HG02798 (cell line): ENCODE data around the gene RBFOX1.

Experiments
- ATAC-seq: cut with Tn5 transposase; IDR thresholded peaks from one replicate; pipeline ENCODE4 v1.9.1; 2021; ENCODE audit warnings: mild to moderate bottlenecking; ENCODE audit not compliant: unreplicated experiment, poor library complexity

Gene RBFOX1

DNA sequence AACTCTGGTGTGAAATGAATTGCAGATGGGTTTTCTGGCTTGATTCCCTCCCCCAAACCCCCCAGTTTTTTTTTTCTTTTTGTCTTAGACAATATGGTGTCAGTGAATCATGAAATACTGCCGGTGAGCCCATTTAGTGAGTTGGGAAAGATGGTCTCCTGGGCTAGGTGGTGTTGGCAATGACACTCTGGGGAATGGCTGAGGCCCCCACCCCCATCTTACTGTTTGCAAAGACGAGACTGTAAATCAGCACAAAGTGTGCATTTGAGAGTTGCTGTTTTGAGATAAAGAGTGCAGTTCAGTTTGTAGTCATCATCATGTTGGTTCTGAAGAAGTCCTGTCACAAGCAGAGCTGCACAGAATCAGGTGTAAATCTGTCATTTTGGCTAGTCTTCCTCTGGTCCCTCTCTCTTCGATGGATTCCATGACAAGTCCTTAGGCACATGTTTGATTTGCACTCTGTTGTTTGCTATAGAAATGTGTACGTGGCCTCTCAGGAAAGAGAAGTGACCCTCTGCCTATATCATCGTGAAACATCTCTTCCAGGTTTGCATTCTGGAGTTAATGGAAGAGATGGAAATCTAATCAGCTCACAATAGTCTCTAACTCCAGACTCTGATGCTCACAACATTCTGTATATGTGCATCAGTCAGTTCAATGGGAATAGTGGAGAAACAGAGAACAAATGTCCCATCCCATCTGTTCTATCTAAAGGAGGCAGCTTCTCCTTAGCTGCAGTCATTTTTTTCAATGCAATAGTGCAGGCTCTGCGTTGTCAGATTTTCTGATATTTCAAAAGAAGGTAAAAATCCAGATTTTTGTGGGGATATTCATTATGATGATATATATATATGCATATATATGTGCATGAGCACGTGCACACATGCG lies 34.6 kb downstream of the RBFOX1 start:
- no peak for ATAC-seq

GRCh38 chr16:7369204-7369603 lies 36.6 kb downstream of the RBFOX1 start:
- no peak for ATAC-seq

DNA sequence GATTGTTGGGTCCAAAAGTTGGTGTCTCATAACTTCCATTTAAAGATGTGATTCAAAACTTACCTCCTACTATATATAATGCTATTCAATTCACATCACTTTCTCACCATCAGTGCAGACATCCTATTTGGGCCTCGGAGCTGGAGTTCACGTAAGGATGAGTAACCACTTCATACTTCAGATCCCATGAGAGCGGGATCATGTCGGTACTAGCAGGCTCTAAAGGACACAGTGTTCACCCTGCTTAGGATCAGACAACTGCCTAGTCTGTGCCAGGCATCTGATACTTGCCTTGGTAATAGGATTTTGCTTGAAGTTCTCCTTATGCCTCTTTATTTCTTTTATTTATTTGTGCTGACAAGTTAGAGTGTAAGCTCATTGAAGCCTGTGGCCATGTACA lies 39.5 kb downstream of the RBFOX1 start:
- ATAC-seq = no peak

DNA sequence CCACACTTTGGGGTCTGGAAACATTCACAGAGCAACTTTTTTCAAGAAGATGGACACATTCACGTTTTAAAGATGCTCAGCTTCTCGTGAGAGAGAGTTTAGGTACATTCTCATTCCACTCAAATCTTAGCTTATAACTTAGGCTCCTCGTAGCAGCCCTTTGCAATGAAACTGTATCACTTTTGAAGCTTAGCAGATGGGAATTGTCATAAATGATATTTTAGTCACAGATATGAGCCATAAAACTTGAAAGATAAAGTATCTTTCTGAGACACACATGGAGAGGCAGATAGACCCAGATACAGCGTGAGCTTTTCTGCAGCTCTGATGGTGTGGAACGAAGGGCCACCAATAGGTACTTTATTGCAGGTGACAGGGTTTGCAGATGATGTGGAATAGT lies 41.1 kb downstream of the RBFOX1 start:
- no peak for ATAC-seq

- ATAC-seq = no peak
Observed at GRCh38 chr16:7374614-7375174, 42.0 kb downstream of the RBFOX1 start.

DNA sequence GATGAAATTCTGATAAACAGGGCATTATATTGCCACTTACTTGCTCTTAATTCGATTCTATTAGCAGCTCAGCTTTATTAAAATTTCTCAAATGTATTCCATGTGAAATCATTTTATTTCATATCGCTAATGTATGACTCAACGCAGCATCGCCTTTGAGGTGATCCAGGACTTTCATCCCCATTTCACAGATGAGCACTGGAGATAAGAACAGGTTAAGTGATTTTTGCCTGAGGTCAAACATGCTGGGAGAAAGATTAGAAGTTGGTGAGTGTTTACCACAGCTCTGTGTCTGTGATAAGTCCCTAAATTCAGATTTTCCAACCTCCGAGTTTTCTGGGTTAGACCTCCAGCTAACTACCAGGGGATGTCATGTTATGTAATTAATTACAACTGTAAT lies 43.6 kb downstream of the RBFOX1 start:
- ATAC-seq = no peak

- ATAC-seq = no peak
Observed at GRCh38 chr16:7377231-7377630, 44.6 kb downstream of the RBFOX1 start.

DNA sequence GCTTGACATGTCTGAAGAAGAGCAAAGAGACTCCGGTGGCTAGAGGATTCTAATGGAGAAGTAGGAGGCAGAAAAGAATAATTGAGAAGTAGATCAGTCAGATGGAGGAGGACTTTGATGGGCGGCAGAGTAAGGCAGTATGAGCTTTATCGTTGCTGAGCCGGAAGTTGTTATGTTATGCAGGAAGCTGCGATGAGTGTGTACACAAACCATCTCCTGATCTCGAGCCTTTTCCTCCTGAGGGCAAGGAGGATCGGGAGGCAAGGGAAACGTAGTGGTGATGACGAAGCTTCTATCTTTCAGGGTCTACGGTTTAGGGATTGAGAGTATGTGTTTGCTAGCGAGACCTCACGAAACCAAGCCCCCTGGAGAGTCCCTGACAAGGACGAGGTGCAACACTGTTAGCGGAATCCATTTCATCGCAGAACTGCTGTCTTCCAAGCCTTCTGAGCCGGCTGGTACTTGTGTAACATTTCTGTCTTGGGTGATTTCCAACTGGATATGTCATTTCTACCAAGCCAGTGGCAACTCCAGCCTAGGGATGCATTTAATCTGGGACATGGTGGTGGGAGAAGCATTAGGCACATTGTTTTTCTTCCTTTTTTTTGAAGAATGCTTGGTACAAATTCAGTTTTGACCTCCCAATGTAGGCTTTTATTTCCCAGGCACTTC lies 45.5 kb downstream of the RBFOX1 start:
- ATAC-seq = no peak

GRCh38 chr16:7380441-7380840 lies 47.8 kb downstream of the RBFOX1 start:
- ATAC-seq = no peak

- ATAC-seq = no peak
Observed at GRCh38 chr16:7380911-7381310, 48.3 kb downstream of the RBFOX1 start.

- ATAC-seq = no peak
Observed at GRCh38 chr16:7381671-7382070, 49.0 kb downstream of the RBFOX1 start.

GRCh38 chr16:7382521-7382920 lies 49.9 kb downstream of the RBFOX1 start:
- no peak for ATAC-seq

DNA sequence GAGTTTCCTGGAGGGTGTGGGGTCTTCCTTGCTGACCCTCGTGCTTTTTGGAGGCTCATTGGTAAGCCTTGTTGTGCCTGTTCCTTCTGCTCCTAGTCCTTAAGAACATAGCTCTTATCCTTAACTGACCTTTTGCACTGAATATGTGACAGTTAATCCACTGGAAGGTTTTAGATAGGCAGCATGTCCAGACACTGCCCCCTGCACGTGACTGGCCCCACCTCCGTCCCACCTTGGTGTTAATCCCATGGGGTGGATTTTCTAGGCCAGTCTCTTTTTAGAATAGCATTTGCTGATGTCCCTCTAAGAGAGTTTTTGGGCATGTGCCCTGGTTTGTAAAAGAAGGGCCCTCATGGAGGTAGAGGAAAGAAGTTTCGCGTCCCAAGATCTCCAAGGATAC lies 58.3 kb downstream of the RBFOX1 start:
- no peak for ATAC-seq

GRCh38 chr16:7391694-7392093 lies 59.0 kb downstream of the RBFOX1 start:
- ATAC-seq = no peak

- no peak for ATAC-seq
Observed at GRCh38 chr16:7392206-7392605, 59.6 kb downstream of the RBFOX1 start.

- ATAC-seq = no peak
Observed at GRCh38 chr16:7393680-7394079, 61.0 kb downstream of the RBFOX1 start.

DNA sequence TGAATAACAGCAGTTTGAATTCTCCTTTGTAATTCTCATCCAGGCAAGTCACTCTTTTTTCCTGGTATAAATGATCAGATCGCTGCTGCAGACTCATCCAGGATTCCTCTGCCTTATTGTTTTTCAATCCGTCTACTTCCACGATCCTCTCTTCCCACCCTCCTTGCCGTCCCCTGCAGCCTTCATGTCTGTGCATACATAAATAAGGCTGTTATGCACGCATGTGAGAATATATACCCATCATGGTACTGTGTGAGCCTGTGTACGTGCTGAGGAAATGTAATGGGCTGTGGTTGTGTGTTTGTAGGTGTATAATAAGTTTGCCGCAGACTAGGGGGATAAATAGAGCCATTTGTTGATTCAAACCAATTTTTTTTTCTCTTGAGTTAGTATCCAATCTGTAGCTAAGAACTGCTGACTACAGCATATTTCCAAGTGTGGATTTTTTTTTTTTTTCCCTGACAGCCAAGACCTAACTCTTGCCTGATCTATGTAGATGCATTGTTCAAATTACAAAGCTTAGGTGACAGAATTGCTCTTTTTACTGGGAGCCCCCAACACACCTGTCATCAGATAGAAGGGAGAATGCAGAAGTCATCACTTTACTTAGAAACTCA lies 62.2 kb downstream of the RBFOX1 start:
- no peak for ATAC-seq

- ATAC-seq = no peak
Observed at GRCh38 chr16:7397901-7398300, 65.3 kb downstream of the RBFOX1 start.

DNA sequence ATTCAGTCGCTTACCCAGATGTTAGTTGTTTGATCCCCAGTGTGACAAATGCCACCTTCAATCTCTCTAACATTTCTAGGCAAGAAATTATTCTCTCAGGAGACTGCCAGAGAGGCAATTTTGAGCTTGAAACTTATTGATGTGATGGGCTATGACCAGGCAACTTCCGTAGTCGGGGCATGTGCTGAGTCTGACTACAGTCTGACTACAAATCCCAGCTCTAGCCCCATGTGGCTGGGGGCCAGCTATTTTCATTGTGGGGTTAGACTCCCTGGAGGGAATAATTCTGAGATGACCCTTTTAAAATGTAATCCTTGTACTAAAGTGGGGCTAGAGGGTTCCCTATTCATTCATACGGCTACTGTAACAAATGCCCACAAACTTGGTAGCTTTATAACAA lies 65.9 kb downstream of the RBFOX1 start:
- no peak for ATAC-seq

GRCh38 chr16:7399296-7399695 lies 66.7 kb downstream of the RBFOX1 start:
- no peak for ATAC-seq
